Activated CD4-positive, alpha-beta T cell treated with anti-CD3 and anti-CD28 coated beads, Interleukin-2, Interleukin-6, amounts not matched to agents 100 ng/mL and 50 ng/mL, durations not matched to agents 16 hours and 8 hours (primary cell): ENCODE results near the gene COL12A1.

Experiments
- DNase-seq: peaks from one replicate; pipeline ENCODE4 v3.0.0-alpha.2; 2020

Gene COL12A1

DNA sequence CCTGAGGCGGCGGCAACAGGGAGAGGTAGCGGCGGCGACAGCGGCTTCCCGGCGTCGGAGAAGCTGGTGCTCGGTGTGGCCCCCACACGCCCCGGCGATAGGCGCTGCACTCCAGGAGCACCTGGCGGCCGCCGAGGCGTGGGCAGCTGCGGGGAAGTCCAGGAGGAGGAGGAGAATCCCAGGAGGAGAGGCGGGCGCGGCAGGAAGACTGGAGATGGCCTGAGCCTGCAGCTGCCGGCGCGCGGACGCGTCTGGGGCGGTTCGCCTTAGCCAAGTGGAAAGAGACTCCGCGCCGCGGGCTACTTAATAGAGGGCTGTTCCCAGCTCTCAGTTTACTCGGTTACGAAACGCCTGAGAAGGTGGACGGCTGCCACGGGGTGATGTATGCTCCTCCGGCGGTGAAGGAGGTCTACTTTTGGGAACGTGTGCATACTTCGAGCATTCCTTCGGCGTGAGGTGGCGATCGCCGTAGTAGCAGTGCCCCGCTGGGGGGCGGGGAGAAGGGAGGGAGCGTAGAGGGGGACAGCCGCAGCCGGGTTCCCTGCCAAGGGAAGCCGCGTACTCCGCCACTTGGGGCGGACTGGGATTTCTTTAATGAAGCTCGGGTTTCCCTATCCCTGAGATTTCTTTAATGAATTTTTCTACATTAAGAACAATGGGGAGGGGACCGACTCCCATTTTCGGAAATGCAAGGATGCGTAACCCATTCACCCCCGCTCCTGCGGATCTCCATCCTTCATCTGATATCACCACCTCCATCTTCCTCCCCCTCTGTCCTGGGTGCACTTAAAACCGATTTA is at the start of gene COL12A1:
Gene COL12A1, minus strand, starts transcription at position 278 of the 800 bp plus-strand sequence. CDS start 3,261 bp downstream, outside the sequence.
- DNase-seq = no peak

DNA sequence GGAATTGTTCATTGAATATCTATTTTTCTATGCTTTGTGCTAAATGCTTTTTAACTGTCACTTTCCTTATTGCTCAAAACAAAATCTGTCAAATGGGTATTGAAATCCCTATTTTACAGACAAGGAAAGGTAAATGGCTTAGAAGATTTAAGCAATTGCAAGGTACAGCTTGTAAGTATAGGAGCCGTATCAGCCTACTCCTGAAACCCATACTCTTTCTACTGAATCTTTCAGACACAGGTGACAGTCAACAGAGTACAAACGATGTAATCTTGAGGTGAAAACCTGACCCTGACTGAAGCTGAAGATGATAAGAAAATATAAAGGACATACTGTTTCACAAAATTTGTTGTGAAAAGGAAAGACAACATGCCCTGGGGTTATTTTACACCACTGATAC is 44.7 kb upstream of the COL12A1 start:
- no peak for DNase-seq

DNA sequence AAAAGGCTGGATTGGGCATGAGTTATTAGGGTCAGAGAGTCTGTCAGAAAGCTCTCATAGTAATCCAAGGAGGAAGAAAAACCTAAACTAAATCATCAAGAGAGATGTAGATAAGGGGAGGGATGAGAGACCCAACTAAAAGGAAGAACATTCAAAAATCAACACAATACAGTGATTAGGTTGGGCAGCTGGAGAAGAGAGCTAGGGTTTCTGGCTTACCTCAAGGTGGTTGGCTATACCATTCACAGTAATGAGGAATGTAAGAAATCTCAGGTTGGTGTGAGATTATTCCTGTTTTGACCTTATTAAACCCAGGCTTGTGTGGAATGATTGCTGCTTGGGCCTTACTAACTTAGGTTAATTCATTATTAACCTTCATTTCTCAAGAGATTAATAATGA is 44.0 kb upstream of the COL12A1 start:
- no peak for DNase-seq

DNA sequence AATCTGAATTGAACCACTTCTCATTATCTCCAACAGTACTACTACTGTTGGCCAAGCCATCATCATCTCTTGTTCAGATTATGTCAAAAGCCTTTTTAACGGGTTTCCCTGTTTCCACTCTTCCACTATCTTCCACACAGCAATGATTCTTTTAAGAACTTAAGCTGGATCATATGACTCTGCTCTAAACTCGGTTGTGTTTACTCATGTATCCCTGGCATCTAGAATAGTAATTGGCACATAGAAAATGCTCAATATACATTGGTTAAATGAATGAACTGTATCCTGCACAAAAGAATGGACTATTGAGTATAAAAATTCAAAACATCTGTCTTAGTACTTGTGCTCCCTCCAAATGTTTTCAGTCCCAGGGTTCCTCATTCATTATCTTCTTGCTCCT is 40.5 kb upstream of the COL12A1 start:
- no peak for DNase-seq

DNA sequence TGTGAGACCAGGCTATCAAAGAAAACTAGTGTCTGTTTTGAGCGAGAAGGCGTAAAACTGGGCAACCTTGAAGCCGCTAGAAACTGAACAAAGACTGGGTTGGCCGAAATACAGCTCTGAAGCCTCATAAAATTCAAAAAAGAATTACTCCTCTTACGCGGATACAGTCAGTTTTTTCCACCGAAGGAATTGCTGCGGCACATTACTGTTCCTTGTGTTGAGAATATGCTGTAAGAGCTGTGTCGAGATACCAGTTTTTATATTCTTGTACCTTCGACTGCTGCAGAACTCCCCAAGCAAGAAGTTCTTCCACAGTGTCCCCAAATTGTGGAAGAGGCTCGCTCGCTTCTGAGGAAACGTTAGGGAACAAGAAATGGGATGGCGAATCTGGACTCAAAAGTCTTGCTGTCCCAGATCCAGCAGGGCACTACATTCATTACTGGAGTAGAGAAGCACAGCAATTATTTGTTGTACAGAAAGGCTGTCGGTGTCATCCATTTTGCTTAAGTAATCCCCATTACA is 38.3 kb upstream of the COL12A1 start:
- no peak for DNase-seq

DNA sequence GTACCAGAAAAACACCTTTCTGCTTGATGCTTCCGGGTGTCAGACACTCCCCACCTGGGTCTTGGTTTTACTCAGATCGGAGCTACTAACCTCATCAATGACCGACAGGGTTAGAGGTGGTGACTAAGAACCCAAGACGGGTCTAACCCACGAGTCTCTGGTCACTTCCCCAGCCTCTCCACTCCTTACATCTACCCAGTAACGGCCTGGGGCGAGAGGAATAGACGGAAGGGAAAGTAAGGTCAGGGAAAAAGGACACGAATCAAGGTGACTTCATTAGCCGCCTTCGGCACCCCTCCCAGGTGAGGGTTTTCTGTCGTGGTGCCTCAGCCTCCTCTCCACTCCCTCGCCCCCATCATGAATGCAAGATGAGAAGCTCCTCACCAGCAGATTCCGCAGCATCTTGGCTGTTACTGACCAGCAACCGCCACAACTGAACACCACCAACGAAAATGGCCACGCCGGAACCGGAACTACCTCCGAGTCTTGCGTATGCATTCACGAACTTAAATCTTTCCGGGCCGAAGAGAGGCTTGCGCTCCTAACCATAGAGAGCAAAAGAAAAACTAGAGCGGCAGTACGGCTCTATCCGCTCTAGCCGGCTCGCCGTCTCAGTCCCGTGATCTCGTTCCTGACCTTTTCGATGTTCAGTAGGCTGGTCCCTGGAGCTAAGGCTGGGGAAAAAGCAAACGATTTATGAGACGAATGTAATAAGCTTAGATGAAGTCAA is 37.6 kb upstream of the COL12A1 start, which contains the start of gene COX7A2:
Gene COX7A2, minus strand, starts transcription at position 469 of the 730 bp plus-strand sequence. Its CDS starts 67 bp downstream, at position 402.
- DNase-seq = peak; percentile 93

DNA sequence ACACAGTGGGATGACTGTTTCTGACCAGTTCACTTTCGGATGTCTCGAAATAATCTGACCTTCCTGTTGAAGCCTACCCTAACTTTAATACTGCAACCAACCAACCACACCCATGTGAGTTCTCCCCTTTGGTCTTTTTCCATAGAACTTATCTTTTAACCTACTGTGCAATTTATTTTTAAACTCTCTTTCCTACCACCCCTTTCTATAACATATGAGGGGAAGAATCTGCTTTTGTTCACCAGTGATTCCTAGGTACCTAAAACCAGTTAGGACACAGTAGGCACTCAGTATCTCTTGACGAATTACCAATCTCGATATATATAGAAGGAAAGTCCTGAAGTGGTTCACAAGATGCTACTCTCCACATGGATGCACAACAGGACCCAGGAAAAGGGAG is 30.8 kb upstream of the COL12A1 start:
- DNase-seq = no peak

DNA sequence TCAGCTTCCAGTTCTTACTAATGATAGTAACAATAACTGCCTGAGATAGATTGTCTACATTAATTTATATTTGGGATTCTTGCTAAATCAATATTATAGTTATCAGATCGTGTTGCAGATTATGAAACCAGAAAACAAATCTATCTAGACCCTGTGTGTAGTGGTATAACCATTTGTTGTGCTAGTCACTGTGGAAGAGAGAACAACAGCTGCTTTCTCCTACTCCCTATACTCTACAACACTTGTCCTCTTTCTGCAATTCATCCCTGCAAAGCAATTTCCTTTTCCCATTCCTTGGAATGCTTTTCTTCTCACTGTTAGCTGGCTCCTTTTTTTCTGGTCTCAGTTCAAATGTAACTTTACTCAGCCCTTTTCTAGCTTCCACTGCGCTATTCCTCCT is 29.4 kb upstream of the COL12A1 start:
- DNase-seq = no peak

GRCh38 chr6:75234126-75234865 is 28.4 kb upstream of the COL12A1 start:
- DNase-seq = no peak

DNA sequence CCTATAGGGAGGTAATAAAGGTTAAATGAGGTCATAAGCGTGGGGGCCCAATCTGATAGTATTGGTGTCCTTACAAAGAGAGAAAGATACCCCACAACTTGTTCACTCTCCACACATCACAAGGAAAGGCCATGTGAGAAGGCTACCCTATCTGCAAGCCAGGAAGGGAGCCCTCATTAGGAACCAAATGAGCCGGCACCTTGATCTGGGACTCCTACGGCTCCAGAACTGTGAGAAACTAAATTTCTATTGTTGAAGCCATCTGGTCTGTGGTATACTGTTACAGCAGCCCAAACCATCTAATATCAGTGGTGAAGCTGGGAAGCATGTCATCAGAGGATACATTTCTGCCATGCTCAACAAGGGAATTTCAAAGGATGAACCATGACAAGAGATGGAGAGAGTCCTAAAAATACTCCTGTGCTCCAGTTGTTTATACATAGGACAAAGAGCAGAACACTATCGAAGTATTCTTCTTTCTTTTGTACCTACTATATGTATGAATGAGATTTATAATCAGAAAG is 27.3 kb upstream of the COL12A1 start:
- no peak for DNase-seq

DNA sequence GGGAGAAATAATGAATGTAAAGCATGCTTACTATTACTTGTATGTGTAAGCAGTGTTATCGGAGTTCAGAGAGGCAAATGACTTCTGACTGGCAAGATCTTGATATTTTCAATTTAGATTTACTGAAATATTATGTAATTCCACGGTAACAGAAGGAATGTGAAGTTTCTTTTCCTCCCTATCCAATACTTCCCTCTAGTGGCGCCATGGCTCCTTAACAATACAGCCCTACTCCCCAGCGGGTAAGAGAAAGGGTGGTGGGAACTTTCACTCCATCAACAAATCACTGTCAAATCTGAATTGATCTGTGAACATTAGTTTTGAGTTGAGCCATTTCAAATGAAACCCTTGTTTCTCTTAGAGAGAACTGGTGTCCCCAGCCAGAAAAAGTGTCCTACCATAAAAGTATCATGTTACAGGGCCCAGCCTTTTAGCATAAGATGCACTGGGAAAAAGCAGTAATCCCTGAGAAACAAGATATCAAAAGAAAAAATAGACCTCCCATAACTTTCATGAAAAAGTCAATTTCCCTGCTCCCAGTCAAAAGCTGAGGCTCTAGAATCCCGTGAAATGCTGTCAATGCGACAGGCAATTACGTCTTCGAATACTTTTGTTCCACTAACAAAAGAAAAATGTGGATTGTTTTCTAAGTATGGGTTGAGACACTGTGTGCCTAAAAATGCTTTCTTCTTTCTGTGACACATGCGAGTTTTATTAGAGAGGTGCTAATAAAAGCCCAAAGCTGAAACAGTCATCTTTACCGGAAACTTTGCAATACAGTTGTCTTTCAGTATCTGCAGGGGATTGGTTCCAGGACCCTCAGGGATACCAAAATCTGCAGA is 24.9 kb upstream of the COL12A1 start:
- DNase-seq = no peak

GRCh38 chr6:75224303-75224926 is 18.6 kb upstream of the COL12A1 start:
- DNase-seq = no peak

- DNase-seq = no peak
Observed at GRCh38 chr6:75223428-75223827, 17.6 kb upstream of the COL12A1 start.

DNA sequence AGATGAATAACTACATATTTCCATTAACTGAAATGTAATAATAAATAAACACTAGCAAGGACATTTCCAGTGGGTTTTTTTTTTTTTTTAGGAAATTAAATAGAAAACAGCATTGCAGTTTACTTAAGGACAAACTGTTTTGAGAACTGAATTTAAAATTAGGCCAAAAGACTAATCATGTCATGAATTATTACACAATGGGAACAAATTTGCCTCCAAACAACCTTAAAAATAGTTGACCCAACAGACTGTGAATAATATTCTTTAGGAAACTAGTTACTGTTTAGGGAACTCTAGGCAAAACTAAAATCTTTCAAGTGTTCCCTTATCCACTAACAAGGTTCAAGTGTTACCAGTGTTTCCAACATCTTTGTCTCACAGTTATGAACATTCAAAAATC is 16.4 kb upstream of the COL12A1 start:
- no peak for DNase-seq

DNA sequence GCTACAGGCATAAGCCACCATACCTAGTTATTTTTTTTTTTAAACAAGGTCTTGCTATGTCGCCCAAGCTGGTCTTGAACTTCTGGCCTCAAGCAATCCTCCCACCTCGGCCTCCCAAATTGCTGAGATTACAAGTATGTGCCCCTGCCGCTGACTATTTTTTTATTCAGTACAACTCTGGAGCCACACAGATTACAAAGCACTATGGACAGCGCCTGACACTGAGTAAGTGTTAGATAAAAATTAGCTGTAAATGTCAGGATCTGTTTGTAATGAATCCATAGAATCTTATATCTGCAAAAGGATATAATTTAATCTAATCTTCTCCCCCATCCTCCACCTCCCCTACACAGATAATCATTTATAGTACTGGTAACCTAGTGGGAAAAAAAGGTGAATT is 15.3 kb upstream of the COL12A1 start:
- DNase-seq = no peak

- no peak for DNase-seq
Observed at GRCh38 chr6:75220357-75220756, 14.5 kb upstream of the COL12A1 start.

- no peak for DNase-seq
Observed at GRCh38 chr6:75219263-75219662, 13.4 kb upstream of the COL12A1 start.

- DNase-seq = no peak
Observed at GRCh38 chr6:75217193-75217592, 11.3 kb upstream of the COL12A1 start.

DNA sequence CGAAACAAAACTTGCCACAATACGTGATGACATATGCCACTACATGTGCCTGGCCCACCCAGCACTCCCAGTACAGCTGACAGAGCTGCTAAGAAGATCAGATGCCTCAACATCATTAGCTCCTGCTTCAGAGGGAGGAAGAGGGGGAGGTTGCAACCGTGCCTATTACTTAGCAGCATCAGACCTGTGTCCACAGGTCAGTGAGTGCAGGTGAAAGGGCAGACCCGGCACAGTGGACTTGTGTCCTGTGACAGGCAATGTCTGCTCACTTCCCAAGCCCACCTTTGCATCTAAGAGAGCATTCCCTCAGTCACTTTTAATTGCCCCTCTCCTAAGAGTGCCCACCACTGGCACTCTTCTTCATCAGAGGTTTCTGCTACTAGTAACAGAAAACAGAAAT is 9.4 kb upstream of the COL12A1 start:
- no peak for DNase-seq

GRCh38 chr6:75213732-75214131 is 7.9 kb upstream of the COL12A1 start:
- peak; percentile 19 for DNase-seq

- DNase-seq = no peak
Observed at GRCh38 chr6:75213112-75213511, 7.3 kb upstream of the COL12A1 start.
